OCI-LY3 (cell line): ENCODE data around the gene AKT3.

Experiments used
- CTCF ChIP-seq: fragments of 200-600, 300-600 bp; sonication (generic); IDR thresholded peaks from 2 replicates; pipeline ENCODE4 v1.5.1; 2014; ENCODE audit warnings: antibody characterized with exemption, low read length, low read depth
- EZH2phosphoT487 ChIP-seq: fragments of 200-600 bp; shearing (Covaris generic); IDR thresholded peaks from 2 replicates; pipeline ENCODE4 v1.6.1; 2018; ENCODE audit warnings: antibody characterized with exemption, mixed run types, low read depth

GRCh38 chr1:243550276-243550675 is 299.8 kb downstream of the AKT3 start:
- TF ChIP-seq CTCF (no peak), EZH2phosphoT487 (no peak)
